Fibroblast of skin of left quadriceps (primary cell): ENCODE measurements around the gene ONECUT3.
"Not testable (repeated sequence)": the region's sequence is repeated elsewhere in the genome, so short reads cannot be mapped to it uniquely, and the experiment has no call there.

ENCODE experiments used
- DNase-seq, 2 experiments: peaks; one replicate each; pipeline ENCODE4 v3.0.0-alpha.2; 2013; ENCODE audit warnings: low read depth in 2 of 2

Gene ONECUT3

GRCh38 chr19:1755467-1756171 lies 2.3 kb downstream of the ONECUT3 start:
- no peak for DNase-seq

- no peak for DNase-seq
Measured at GRCh38 chr19:1756264-1756663, 3.0 kb downstream of the ONECUT3 start.

GRCh38 chr19:1756705-1757465 lies 3.6 kb downstream of the ONECUT3 start:
- DNase-seq: no peak

GRCh38 chr19:1757468-1758230 lies 4.3 kb downstream of the ONECUT3 start:
- no peak for DNase-seq

- DNase-seq: no peak
Measured at GRCh38 chr19:1758231-1758577, 4.9 kb downstream of the ONECUT3 start.

- no peak for DNase-seq
Measured at GRCh38 chr19:1758959-1759903, 5.9 kb downstream of the ONECUT3 start.

GRCh38 chr19:1760020-1760419 lies 6.7 kb downstream of the ONECUT3 start:
- DNase-seq: no peak

GRCh38 chr19:1760786-1761527 lies 7.7 kb downstream of the ONECUT3 start:
- not testable (repeated sequence) for DNase-seq

- DNase-seq: no peak
Measured at GRCh38 chr19:1761528-1762242, 8.4 kb downstream of the ONECUT3 start.

GRCh38 chr19:1762243-1763117 lies 9.2 kb downstream of the ONECUT3 start:
- no peak for DNase-seq

GRCh38 chr19:1763648-1764639 lies 10.6 kb downstream of the ONECUT3 start:
- no peak for DNase-seq

GRCh38 chr19:1764729-1765128 lies 11.4 kb downstream of the ONECUT3 start:
- no peak for DNase-seq

GRCh38 chr19:1765232-1765903 lies 12.1 kb downstream of the ONECUT3 start:
- no peak for DNase-seq

GRCh38 chr19:1765904-1766799 lies 12.8 kb downstream of the ONECUT3 start:
- DNase-seq: no peak

GRCh38 chr19:1766800-1767352 lies 13.6 kb downstream of the ONECUT3 start:
- no peak for DNase-seq

- no peak for DNase-seq
Measured at GRCh38 chr19:1767464-1767933, 14.2 kb downstream of the ONECUT3 start.
